SK-N-MC (cell line): Measurements from ENCODE around the gene PPP1R1B.

ENCODE experiments used
- EZH2 ChIP-seq: fragments of 200-600 bp; sonication (generic); IDR thresholded peaks from one replicate; pipeline ENCODE4 v1.6.1; 2017; ENCODE audit warnings: antibody characterized with exemption
- POLR2AphosphoS5 ChIP-seq: IDR thresholded peaks from 2 replicates; pipeline ENCODE4 v1.6.1; 2012; ENCODE audit warnings: mild to moderate bottlenecking, low read depth, low read length, borderline replicate concordance

DNA sequence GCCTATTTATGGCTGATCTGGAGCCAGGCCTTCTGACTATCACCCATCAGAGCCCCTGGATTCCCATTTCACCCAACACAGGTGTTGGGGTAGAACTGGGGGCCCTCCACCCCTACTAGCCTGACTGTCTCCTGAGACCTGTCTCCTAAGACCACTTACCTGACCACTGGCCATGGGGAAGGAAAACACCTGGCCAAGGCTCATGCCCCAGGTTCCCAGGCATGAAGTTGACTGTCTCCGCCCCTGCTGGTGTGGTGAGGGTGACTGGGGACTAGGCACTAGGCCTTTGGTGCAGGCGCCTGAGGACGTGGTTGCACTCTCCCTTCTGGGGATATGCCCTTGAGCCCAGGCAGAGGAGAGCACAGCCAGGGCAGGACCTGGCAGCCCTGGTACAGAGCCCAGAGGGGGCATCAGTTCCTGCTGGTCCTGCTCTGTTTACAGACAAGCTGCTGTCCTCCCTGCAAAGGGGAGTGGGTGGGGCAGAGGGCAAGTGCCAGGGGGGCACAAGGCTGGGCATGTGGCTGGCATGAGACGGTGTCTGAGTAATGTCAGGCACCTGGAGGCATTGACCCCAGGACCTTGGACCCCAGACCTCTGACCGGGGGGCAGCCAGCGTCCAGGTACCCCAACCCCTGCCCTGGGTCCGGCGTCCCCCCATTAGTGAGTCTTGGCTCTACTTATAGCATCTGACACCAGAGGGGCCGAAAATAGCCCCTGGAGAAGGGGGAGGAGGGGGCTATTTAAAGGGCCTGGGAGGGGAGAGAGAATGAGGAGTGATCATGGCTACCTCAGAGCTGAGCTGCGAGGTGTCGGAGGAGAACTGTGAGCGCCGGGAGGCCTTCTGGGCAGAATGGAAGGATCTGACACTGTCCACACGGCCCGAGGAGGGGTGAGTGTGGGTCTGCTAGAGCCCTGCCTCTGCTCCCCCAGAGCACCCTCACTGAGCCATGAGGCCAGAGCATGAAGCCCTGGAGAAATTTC, 38.1 kb downstream of the PPP1R1B start, which contains the start of gene TCAP:
- no peak; the same call in 1 of the 2 replicates for TF ChIP-seq POLR2AphosphoS5
- TF ChIP-seq EZH2: no peak
